Activated naive CD4-positive, alpha-beta T cell (primary cell): ENCODE measurements around the gene RASGRP4.
A peak's percentile ranks its signal among the peaks of the same experiment; 100 is the strongest.
"Not testable (repeated sequence)": the region's sequence is repeated elsewhere in the genome, so short reads cannot be mapped to it uniquely, and the experiment has no call there.

Source experiments
- DNase-seq, 4 experiments: peaks; one replicate each; lab custom pipeline; 2025; lab: John Stamatoyannopoulos, UW

The RASGRP4 gene

GRCh38 chr19:38445362-38445761 lies 19.3 kb upstream of the RASGRP4 start:
- DNase-seq, result no peak

- DNase-seq, result no peak
These were observed 18.0 kb upstream of the RASGRP4 start for GRCh38 chr19:38444026-38444425.

- no peak for DNase-seq
These were observed 17.5 kb upstream of the RASGRP4 start for GRCh38 chr19:38443458-38443999.

- no peak for DNase-seq
These were observed 16.7 kb upstream of the RASGRP4 start for GRCh38 chr19:38442736-38443135.

GRCh38 chr19:38441657-38442348 lies 15.8 kb upstream of the RASGRP4 start:
- DNase-seq, result no peak

- DNase-seq, result no peak
These were observed 14.6 kb upstream of the RASGRP4 start for GRCh38 chr19:38440592-38440991.

- no peak for DNase-seq
These were observed 11.9 kb upstream of the RASGRP4 start for GRCh38 chr19:38437917-38438316.

GRCh38 chr19:38437295-38437694 lies 11.3 kb upstream of the RASGRP4 start:
- DNase-seq, result no peak

- no peak for DNase-seq
These were observed 8.6 kb upstream of the RASGRP4 start for GRCh38 chr19:38434549-38435051.

- peak in 2 of 4 experiments; percentile 12 to 13 for DNase-seq
These were observed 7.3 kb upstream of the RASGRP4 start, which contains the start of gene RYR1 for GRCh38 chr19:38433268-38433733. Gene RYR1 (plus strand): TSS chr19:38433691. CDS start chr19:38433830, 139 bp downstream.

GRCh38 chr19:38430931-38431330 lies 4.9 kb upstream of the RASGRP4 start:
- no peak for DNase-seq

- no peak for DNase-seq
These were observed 3.8 kb upstream of the RASGRP4 start for GRCh38 chr19:38429811-38430156.

- no peak for DNase-seq
These were observed 3.2 kb upstream of the RASGRP4 start for GRCh38 chr19:38429055-38429810.

- not testable (repeated sequence) for DNase-seq
These were observed 1.1 kb upstream of the RASGRP4 start for GRCh38 chr19:38427035-38427677.

- no peak for DNase-seq
These were observed 703 bp downstream of the RASGRP4 start for GRCh38 chr19:38425222-38425809.

- DNase-seq, result no peak
These were observed 1.7 kb downstream of the RASGRP4 start for GRCh38 chr19:38424272-38424671.

GRCh38 chr19:38422438-38422837 lies 3.6 kb downstream of the RASGRP4 start:
- DNase-seq, result no peak

GRCh38 chr19:38421856-38422255 lies 4.2 kb downstream of the RASGRP4 start:
- no peak for DNase-seq

GRCh38 chr19:38420935-38421334 lies 5.1 kb downstream of the RASGRP4 start:
- no peak for DNase-seq

GRCh38 chr19:38417544-38418506 lies 8.2 kb downstream of the RASGRP4 start:
- DNase-seq, result peak in 1 of 4 experiments; percentile 26

- no peak for DNase-seq
These were observed 8.9 kb downstream of the RASGRP4 start for GRCh38 chr19:38417146-38417543.
